HG03135 (cell line): ENCODE measurements around the gene PSEN2.
"Not testable (repeated sequence)": the region's sequence is repeated elsewhere in the genome, so short reads cannot be mapped to it uniquely, and the experiment has no call there.

Experiments
- ATAC-seq: cut with Tn5 transposase; IDR thresholded peaks from one replicate; pipeline ENCODE4 v1.9.1; 2021; ENCODE audit warnings: mild to moderate bottlenecking, moderate library complexity; ENCODE audit not compliant: unreplicated experiment

PSEN2 gene

DNA sequence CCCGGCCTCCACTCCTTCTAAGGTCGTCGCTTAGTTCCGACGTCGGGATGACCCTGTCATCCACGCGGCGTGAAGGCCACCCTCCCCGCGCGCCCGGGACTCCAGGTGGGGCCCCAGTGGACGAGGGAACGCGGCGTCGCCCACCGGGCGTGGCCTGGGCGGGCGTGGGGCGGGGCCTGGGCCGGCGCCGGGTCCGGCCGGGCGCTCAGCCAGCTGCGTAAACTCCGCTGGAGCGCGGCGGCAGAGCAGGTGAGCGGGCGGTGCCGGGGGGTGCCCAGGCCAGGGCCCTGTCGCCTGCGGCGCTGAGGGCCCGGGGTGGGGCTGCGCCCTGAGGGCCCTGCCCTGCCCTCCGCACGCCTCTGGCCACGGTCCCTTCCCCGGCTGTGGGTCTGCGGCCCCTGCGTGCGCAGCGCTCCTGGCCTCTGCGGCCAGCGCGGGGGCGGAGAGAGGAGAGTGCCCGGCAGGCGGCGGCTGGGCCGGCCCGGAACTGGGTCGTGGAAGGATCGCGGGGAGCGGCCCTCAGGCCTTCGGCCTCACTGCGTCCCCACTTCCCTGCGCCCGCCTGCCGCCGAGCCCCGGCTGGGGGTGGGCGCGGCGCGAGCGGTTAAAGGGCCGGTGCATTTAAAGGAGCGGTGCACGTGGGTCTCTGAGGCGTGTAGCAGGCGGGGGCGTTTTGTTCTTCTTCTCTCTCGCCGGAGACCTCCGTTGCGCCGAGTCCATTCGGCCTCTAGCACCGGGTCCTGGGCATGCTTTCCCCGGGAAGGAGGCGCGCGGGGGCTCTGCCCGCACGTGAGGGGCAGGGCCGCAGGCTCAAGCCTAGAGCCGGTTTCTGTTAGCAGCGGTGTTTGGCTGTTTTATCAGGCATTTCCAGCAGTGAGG is at the start of gene PSEN2:
Gene PSEN2, plus strand, starts transcription at position 216 of the 879 bp plus-strand sequence. CDS start 11,292 bp downstream, outside the sequence.
- peak; percentile 91 for ATAC-seq

DNA sequence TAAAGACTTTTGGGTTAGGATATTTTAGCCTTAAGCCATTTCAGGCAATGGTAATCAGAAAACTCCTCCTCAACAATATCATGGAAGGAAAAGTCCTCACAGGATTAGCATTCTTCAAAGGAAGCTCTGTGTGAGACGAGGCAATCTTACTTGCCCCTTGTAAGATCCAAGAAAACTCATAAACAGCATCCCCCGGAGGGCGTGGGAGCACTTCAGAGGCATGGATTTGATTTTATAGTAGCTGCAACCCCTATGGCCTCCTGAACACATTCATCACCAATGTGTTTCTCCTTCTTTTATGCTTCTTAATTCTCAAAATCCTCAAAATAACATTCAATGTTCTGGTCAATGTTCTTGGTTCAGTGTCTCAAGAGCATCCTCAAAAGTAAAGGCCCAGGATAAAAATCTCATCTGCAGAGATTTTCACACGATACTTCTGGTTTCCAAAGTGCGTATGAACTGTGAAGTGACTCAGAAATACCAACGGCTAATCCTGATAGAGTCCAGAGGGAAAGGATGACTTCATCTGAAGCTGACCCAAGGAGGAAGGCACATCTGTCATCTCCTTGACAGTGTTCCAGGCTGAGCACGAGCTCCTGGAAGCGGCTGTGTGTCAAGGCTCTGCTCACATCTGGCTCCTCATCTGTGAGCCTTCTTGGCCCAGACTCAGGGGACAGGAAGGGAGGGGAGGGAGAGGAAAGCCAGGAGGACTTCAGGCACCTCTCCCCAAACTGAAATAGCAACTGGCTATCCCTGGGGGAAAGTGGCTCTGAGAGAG is 49.3 kb upstream of the PSEN2 start:
- no peak for ATAC-seq

DNA sequence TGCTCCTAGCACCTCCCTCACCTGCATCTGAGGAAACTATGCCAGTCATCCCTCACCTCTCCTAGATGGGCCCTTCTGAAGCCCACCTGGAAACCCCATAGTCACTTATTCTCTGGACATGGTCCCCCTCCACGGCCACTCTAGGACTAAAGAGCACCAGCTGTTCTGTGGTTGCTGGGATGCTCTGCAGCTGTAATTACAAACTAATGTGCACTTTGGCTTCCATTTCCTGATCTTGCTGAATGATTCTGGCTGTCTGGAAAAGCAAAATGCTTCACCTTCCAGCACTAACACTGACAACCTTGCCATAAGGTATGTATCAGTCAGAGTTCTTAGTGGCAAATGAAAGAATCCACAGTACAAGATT is 48.7 kb upstream of the PSEN2 start:
- no peak for ATAC-seq

DNA sequence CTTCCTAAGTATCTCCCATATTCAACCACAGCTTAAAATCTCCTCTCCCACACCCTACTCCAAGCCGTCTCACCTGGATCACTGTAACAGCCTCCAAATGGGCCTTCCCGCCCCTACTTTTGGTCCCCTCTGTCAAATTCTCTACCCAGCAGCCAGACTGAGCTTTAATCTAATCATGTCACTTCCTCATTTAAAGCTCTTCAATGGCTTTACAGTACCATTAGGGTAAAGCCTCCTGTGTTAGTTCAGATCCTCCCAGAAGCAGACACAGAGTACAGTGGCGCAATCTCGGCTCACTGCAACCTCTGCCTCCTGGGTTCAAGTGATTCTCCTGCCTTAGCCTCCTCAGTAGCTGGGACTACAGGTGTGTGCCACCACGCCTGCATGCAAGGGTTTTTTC is 46.8 kb upstream of the PSEN2 start:
- no peak for ATAC-seq

DNA sequence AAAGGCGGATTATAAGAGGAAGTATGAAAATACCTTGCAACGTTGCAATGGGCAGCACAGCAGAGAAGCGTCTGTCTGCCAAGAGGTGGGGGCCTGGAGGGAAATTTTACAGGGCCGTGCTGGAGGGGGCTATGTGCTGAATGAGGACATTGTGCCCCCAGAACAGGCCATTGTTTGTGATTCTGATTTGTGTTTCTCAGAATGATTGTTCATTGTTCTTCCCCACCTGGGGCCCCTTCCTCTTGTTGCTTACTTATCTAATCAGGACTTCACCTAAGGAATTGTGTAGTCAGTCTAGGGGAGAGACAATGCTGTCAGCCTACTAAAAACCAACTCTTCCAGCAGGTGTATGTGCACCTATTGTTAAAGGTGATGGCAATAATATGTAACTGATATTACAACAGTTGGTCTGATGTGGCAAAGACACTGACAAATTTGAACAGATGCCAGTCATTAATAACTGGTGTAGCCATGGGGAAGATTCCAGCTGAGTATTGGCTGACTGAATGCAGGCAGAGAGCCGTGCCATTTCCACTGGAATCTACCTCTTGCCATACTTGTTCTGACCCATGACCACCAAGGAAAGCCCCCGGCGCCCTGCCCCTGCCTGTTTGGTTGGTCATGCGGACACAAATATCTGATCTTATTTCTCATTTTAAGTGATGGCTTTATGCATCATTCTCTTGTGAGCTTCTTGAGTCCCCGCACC is 45.2 kb upstream of the PSEN2 start:
- no peak for ATAC-seq

DNA sequence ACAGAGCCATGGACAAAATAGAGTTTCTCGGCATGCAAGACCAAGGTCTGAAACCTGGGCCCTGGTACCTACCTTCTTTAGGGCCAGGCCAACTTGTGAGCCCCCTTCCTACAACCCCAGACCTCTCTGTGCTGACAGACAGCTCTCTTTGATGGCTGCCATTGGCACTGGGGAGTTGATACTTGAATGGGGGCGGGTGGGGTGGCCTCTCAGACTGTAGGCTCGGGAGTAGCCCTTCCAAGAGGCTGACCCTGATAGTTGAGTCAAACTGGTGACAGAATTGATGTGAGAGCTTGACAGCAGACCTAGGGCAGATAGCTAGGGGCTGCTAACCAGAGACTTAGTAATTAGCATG is 44.7 kb upstream of the PSEN2 start:
- ATAC-seq: no peak

DNA sequence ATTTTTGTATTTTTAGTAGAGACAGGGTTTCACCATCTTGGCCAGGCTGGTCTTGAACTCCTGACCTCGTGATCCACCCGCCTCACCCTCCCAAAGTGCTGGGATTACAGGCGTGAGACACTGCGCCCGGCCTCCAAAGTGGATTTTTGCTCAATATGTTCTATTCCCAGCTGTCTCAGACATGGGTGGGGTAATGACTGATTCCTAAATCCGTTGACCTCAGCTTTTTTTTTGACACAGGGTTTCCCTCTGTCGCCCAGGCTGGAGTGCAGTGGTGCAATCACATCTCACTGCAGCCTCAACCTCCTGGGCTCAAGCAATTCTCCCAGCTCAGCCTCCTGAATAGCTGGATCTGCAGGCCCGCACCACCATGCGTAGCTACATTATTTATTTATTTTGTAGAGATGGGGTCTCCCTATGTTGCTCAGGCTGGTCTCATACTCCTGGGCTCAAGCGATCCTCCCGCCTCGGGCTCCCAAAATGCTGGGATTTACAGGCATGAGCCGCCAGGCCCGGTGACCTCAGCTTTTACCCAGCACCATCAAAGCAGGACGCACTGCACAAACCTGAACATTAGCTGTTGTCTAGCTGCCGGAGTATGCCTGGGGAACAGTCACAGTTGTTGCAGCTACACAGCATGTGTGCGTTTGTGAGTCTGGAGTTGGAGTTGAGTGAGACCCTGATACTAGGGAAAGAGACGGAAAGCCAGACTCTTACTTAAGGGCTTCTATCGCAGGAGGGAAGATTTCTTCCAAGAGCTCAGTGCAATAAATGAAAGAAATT is 43.7 kb upstream of the PSEN2 start:
- ATAC-seq: no peak

DNA sequence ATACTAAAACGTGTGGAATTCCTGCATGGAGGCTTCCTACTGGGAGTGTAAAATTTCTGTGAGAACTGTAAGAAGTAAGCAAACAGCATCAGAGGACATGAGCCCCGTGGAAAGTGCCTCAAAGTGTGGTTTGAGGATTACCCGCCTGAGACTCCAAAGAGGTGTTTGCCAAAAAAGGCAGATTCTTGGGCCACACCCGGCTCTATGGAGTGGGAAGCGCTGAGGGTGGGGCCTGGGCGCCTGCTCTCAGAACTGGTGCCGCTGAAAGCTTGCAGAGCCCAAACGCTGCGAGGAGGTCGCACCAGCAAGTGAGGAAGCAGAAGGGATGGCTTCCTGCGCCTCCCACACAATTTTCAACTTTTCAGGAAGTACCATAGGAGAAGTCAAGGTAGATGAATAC is 43.0 kb upstream of the PSEN2 start:
- ATAC-seq: no peak

DNA sequence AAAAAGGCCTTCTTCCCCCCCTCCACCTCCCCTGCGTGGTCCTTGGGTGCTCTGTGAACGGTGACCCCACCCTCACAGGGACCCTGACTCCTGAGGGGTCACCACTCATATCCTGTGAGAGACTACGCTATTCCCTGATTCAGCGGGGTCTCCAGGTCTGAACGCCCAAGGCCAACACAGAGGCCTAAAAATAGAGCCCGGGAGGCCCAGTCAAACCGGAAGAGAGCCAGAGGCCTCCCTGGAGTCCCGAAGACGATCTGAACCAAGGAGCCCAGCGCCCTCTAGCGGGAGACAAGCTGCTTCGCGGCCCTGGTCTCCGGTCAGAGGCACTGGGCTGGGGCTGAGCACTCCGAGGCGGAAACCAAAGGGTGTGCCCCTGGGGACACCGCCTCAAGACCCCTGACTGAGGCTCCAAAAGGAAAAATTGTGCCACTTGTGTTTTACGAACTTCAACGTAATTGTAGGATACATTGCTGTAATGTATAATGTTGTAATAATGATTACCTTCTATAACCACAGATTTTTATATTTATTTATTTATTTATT is 42.4 kb upstream of the PSEN2 start:
- peak; percentile 98 for ATAC-seq

DNA sequence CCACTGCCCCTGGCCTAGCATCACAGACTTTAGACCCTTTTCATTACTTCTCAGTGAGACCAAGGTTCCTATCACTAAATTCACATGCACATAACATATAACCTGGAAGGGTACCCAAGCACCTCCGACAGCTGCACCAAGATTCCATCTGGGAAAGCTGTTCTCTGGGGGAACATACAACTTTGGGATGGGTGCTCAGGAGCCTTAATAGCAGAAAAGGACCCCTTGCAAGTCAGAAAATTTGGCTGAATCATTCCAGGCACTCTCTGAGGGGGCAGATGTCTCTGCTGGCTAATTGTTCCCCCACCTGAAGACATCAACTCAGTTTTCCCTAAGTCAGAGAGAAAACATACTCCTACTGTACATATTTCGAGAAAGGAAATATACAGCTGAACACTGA is 41.3 kb upstream of the PSEN2 start:
- no peak for ATAC-seq

DNA sequence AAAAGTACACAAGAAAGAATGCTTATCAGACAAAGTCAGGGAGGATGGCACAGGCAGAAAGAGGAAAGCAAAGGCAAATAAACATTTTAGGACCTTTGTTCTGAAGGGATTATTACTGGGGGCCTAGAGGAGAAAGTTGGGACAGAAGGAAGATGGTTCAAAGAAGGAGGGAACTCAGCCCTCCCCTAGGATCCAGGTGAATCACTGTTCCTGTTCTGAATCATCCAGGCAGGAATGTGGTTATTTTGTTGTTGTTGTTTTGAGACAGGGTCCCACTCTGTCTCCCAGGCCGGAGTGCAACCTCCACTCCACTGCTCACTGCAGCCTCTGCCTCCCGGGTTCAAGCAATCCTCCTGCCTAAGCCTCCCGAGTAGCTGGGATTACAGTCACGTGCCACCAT is 38.5 kb upstream of the PSEN2 start:
- ATAC-seq: no peak

DNA sequence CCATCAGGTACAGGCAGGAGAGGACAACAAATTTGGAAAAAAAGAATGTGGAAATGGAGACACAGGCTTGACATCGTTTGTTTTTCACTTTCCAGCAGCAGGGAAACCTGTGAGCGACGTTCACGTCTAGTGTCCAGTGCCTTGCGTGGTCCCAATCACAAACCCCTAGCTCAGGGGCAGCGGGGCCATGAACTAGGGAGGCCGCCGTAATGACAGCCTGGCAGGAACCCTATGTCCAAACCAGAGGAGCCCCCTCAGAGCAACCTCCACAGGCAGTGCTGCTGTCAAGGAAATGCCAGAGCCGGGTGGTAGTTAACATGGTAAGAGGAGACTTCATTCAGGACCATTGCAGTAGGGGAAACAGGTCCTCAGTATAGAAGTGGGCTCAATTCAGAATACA is 37.8 kb upstream of the PSEN2 start:
- no peak for ATAC-seq

DNA sequence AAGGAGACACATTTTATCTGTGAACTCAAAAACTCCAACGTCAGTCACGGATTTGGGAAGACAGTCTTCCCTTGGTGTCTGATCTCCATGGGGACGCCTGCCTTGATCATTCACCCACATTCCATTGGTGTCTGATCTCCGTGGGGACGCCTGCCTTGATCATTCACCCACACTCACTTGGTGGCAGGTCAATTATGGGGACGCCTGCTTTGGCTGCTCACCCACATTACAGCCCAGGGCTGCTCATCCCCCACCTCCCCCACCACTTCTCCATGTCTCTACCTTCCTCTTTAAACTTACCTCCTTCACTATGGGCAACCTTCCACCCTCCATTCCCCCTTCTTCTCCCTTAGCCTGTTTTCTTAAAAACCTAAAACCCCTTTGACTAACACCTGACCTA is 36.2 kb upstream of the PSEN2 start:
- ATAC-seq: not testable (repeated sequence)

DNA sequence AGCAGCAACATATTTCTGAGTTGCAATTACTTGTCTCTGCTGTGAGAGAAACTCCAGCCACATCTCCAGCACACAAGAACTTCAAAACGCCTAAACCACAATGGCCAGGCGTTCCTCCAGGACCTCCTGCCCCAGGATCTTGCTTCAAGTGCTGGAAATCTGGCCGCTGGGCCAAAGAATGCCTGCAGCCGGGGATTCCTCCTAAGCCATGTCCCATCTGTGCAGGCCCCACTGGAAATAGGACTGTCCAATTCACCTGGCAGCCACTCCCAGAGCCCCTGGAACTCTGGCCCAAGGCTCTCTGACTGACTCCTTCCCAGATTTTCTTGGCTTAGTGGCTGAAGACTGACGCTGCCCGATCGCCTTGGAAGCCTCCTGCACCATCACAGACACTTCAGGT is 35.0 kb upstream of the PSEN2 start:
- not testable (repeated sequence) for ATAC-seq

DNA sequence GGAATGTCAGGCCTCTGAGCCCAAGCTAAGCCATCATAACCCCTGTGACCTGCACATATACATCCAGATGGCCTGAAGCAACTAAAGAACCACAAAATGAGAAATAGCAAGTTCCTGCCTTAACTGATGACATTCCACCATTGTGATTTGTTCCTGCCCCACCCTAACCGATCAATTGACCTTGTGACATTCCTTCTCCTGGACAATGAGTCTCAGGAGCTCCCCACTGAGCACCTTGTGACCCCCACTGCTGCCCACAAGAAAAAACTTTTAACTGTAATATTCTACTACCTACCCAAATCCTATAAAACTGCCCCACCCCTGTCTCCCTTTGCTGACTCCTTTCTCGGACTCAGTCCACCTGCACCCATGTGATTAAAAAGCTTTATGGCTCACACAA is 32.5 kb upstream of the PSEN2 start:
- ATAC-seq: not testable (repeated sequence)

DNA sequence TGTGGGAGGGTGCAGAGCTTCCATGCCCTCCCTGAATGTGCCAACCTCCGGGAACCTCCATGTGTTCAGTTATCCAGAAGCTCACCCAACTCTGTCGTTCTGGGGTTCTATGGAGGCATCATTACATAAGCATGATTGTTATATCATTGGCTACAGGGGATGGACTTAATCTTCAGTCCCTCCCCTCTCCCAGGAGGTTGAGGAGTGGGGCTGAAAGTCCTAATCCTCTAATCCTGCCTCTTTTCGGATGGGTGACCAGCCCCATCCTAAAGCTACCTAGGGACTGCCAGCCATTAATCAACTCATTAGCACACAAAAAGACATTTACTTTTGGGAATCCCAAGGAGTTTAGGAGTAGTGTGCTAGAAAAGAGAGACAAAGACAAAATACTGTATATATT is 32.0 kb upstream of the PSEN2 start:
- no peak for ATAC-seq

DNA sequence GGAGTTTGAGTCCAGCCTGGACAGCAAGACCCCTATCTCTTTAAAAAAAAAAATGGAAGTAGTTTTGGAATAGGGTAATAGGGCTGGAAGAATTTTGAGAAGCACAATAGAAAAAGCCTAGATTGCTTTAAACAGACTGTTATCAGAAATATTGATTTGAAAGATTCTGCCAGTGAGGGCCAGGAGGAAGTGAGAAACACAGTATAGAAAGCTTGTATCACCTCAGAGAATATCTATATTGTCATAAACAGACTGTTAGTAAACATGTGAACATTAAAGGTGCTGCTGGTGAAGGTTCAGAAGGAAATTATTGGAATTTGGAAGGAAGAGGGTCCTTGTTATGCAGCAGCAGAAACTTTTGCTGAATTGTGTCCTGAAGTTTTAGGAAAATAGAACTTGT is 24.8 kb upstream of the PSEN2 start:
- no peak for ATAC-seq

DNA sequence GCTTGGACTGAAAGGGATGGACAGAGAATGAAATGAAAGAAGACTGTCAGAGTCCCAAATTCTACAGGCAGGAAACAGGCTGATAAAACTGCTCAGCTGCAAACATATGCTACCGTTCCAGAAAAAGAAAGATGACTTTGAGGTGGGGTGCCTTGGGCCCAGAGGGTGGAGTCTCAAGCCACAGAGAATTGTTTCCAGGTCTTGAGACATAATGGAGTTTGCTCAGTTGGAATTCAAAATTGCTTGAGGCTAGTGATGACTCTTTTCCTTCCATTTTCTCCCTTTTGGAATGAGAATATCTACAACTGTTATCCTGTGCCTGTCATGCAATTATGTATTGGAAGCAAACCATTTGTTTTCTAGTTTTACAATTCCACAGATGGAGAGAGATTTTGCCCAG is 23.6 kb upstream of the PSEN2 start:
- no peak for ATAC-seq

DNA sequence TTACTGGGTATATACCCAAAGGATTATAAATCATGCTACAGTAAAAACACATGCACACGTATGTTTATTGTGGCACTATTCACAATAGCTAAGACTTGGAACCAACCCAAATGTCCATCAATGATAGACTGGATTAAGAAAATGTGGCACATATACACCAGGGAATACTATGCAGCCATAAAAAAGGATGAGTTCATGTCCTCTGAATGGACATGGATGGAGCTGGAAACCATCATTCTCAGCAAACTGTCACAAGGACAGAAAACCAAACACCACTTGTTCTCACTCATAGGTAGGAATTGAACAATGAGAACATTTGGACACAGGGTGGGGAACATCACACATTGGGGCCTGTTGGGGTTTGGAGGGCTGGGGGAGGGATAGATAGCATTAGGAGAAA is 15.9 kb upstream of the PSEN2 start:
- not testable (repeated sequence) for ATAC-seq

DNA sequence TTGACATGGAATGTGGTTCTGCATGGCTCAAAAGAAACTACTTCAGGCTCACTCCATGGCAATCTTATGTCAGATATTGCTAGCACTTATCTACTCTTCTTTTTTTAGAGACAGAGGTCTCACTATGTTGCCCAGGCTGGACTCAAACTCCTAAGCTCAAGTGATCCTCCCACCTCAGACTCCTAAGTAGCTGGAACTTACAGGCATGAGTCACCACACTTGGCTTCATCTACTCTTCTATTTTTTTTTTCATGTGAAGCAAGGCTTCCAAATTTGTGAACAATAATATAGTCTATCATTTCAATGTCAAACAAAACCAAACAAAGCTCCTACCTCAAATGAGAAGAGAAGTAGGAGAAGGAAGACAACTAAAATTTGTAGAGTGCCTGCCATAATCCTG is 7.5 kb upstream of the PSEN2 start:
- ATAC-seq: no peak

DNA sequence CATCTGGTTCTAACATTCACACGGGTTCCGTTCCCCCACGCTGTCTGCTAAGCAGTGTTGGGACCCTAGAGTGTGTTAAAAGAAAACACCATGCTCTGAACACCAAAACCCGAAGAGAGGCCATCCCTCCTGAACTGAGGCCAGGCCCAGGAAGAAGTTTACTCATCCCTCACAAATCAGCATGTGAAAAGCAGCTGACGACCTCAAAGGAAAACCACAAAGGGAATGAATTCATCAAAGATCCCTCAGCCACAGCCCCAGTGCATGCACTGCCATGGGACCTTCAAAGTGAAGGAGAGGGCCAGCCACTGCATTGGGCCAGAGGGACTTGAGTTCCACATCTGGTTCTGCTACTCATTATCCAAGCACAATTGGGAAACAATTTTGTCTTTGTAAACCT is 7.0 kb upstream of the PSEN2 start:
- ATAC-seq: no peak
